MV-4-11 (cell line): Measurements from ENCODE around the gene TRIM47.
A peak's percentile ranks its signal among the peaks of the same experiment; 100 is the strongest.

Source experiments
- DNase-seq: peaks from one replicate; lab custom pipeline; 2025; lab: John Stamatoyannopoulos, UW

TRIM47 gene

GRCh38 chr17:75832164-75832651 is 46.2 kb downstream of the TRIM47 start:
- DNase-seq, result peak; percentile 84

- DNase-seq, result no peak
Observed at GRCh38 chr17:75831032-75831571, 47.3 kb downstream of the TRIM47 start.

- no peak for DNase-seq
Observed at GRCh38 chr17:75830164-75831031, 48.0 kb downstream of the TRIM47 start.

- no peak for DNase-seq
Observed at GRCh38 chr17:75829747-75830146, 48.6 kb downstream of the TRIM47 start.

GRCh38 chr17:75828741-75829140 is 49.6 kb downstream of the TRIM47 start:
- no peak for DNase-seq

- no peak for DNase-seq
Observed at GRCh38 chr17:75828076-75828400, 50.3 kb downstream of the TRIM47 start.

GRCh38 chr17:75827308-75828075 is 50.9 kb downstream of the TRIM47 start:
- DNase-seq, result no peak

GRCh38 chr17:75826561-75827307 is 51.6 kb downstream of the TRIM47 start:
- DNase-seq, result no peak

- no peak for DNase-seq
Observed at GRCh38 chr17:75825748-75826370, 52.5 kb downstream of the TRIM47 start.

GRCh38 chr17:75825149-75825552 is 53.2 kb downstream of the TRIM47 start:
- no peak for DNase-seq

- DNase-seq, result no peak
Observed at GRCh38 chr17:75824666-75825065, 53.7 kb downstream of the TRIM47 start.
